ENCODE data around the gene NTM.

GRCh38 chr11:132298357-132298756, 927.9 kb downstream of the NTM start:
- TF ChIP-seq, protein P1, sequence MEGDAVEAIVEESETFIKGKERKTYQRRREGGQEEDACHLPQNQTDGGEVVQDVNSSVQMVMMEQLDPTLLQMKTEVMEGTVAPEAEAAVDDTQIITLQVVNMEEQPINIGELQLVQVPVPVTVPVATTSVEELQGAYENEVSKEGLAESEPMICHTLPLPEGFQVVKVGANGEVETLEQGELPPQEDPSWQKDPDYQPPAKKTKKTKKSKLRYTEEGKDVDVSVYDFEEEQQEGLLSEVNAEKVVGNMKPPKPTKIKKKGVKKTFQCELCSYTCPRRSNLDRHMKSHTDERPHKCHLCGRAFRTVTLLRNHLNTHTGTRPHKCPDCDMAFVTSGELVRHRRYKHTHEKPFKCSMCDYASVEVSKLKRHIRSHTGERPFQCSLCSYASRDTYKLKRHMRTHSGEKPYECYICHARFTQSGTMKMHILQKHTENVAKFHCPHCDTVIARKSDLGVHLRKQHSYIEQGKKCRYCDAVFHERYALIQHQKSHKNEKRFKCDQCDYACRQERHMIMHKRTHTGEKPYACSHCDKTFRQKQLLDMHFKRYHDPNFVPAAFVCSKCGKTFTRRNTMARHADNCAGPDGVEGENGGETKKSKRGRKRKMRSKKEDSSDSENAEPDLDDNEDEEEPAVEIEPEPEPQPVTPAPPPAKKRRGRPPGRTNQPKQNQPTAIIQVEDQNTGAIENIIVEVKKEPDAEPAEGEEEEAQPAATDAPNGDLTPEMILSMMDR (IDR thresholded peaks at IDR 0.05; ENCODE audit: poor library complexity): no peak
- no peak for TF ChIP-seq EZH2phosphoT487 (IDR thresholded peaks at IDR 0.05; ENCODE audit: low read depth, severe bottlenecking, unreplicated experiment)

Measured in hepatocyte (in vitro differentiated cells).